ENCODE data around the gene COMT. TPM values are rescaled to one million over a fixed set of nuclear protein-coding genes. Genes with fewer than 3 reads are reported as not detected.

Gene COMT
- total RNA-seq, 1 donor: 120 TPM

- no peak overlapping the region for H3K4me3 ChIP-seq (ENCODE audit: low read depth, low read length)
- no peak for DNase-seq (ENCODE audit: low read depth)
- TF ChIP-seq CTCF (IDR thresholded peaks at IDR 0.05; ENCODE audit: insufficient read depth, low read length): no peak
Measured at GRCh38 chr22:19897726-19898125, 43.8 kb upstream of the COMT start.

GRCh38 chr22:19898145-19898544, 43.4 kb upstream of the COMT start:
- H3K4me3 ChIP-seq (ENCODE audit: low read depth, low read length): no peak overlapping the region
- no peak for TF ChIP-seq CTCF (IDR thresholded peaks at IDR 0.05; ENCODE audit: insufficient read depth, low read length)
- DNase-seq (ENCODE audit: low read depth): no peak

GRCh38 chr22:19898831-19899567, 42.6 kb upstream of the COMT start:
- no peak for DNase-seq (ENCODE audit: low read depth)
- no peak for TF ChIP-seq CTCF (IDR thresholded peaks at IDR 0.05; ENCODE audit: insufficient read depth, low read length)
- no peak overlapping the region for H3K4me3 ChIP-seq (ENCODE audit: low read depth, low read length)

GRCh38 chr22:19900707-19901436, 40.7 kb upstream of the COMT start:
- no peak overlapping the region for H3K4me3 ChIP-seq (ENCODE audit: low read depth, low read length)
- TF ChIP-seq CTCF (IDR thresholded peaks at IDR 0.05; ENCODE audit: insufficient read depth, low read length): no peak
- no peak for DNase-seq (ENCODE audit: low read depth)

- no peak for DNase-seq (ENCODE audit: low read depth)
- H3K4me3 ChIP-seq (ENCODE audit: low read depth, low read length): no peak overlapping the region
- no peak for TF ChIP-seq CTCF (IDR thresholded peaks at IDR 0.05; ENCODE audit: insufficient read depth, low read length)
Measured at GRCh38 chr22:19901577-19902244, 39.9 kb upstream of the COMT start.

- H3K4me3 ChIP-seq (ENCODE audit: low read depth, low read length): no peak overlapping the region
- TF ChIP-seq CTCF (IDR thresholded peaks at IDR 0.05; ENCODE audit: insufficient read depth, low read length): no peak
- no peak for DNase-seq (ENCODE audit: low read depth)
Measured at GRCh38 chr22:19902245-19902715, 39.3 kb upstream of the COMT start.
